Measurements from ENCODE around the gene ADAM11.

The ADAM11 gene

GRCh38 chr17:44759916-44760243, 1.1 kb downstream of the ADAM11 start:
- no peak; the same call in 1 of the 2 replicates for TF ChIP-seq CTCF (conservative IDR thresholded peaks at IDR 0.05)
- H3K27ac ChIP-seq = peak overlapping the region; percentile 42; the same call in 1 of the 2 replicates

- no peak for TF ChIP-seq CTCF (conservative IDR thresholded peaks at IDR 0.05)
- H3K27ac ChIP-seq = no peak overlapping the region
Observed at GRCh38 chr17:44760474-44761308, 1.9 kb downstream of the ADAM11 start.

- no peak for TF ChIP-seq CTCF (conservative IDR thresholded peaks at IDR 0.05)
- H3K27ac ChIP-seq = no peak overlapping the region
Observed at GRCh38 chr17:44761932-44762810, 3.4 kb downstream of the ADAM11 start.

- no peak for TF ChIP-seq CTCF (conservative IDR thresholded peaks at IDR 0.05)
- H3K27ac ChIP-seq = no peak overlapping the region
Observed at GRCh38 chr17:44763170-44763569, 4.4 kb downstream of the ADAM11 start.

GRCh38 chr17:44765965-44766364, 7.2 kb downstream of the ADAM11 start:
- H3K27ac ChIP-seq = no peak overlapping the region
- TF ChIP-seq CTCF (conservative IDR thresholded peaks at IDR 0.05) = no peak

- no peak for TF ChIP-seq CTCF (conservative IDR thresholded peaks at IDR 0.05)
- no peak overlapping the region for H3K27ac ChIP-seq
Observed at GRCh38 chr17:44766409-44767038, 7.7 kb downstream of the ADAM11 start.

GRCh38 chr17:44767493-44767892, 8.7 kb downstream of the ADAM11 start:
- H3K27ac ChIP-seq = no peak overlapping the region
- no peak for TF ChIP-seq CTCF (conservative IDR thresholded peaks at IDR 0.05)

All from VCaP (cell line).